Keratinocyte (primary cell): ENCODE measurements around the gene GRAMD1C. TPM values are rescaled to one million over a fixed set of nuclear protein-coding genes. Genes with fewer than 3 reads are reported as not detected.
A peak's percentile ranks its signal among the peaks of the same experiment; 100 is the strongest.

Source experiments
- DNase-seq: peaks from one replicate; pipeline ENCODE4 v3.0.0-alpha.2; 2011; ENCODE audit warnings: low read depth, missing footprints, low spot score
- FAIRE-seq: peaks from 2 replicates; lab custom pipeline; 2011; peaks lifted over from hg19 to GRCh38; lab: Jason Lieb, UNC
- H2AFZ ChIP-seq: 2 replicates; pipeline ENCODE4 v1.6.0; 2012; ENCODE audit warnings: low read length, control low read depth, inconsistent platforms; ENCODE audit not compliant: control insufficient read depth
- H3K27ac ChIP-seq: 2 replicates; pipeline ENCODE4 v1.5.1; 2011; ENCODE audit warnings: low read length; ENCODE audit not compliant: control insufficient read depth, insufficient read depth
- H3K27me3 ChIP-seq: 3 replicates; pipeline ENCODE4 v1.6.0; 2011; ENCODE audit warnings: low read length; ENCODE audit not compliant: control insufficient read depth, insufficient read depth; ENCODE audit errors: extremely low read depth
- H3K36me3 ChIP-seq, 2 experiments: 2 replicates in 1 of 2; 3 replicates in 1 of 2; pipeline ENCODE4 v1.5.1; 2011; ENCODE audit warnings: low read length in 2 of 2, mild to moderate bottlenecking in 1 of 2; ENCODE audit not compliant: control insufficient read depth in 2 of 2, insufficient read depth in 2 of 2; ENCODE audit errors: extremely low read depth in 1 of 2
- H3K4me1 ChIP-seq: 3 replicates; pipeline ENCODE4 v1.5.1; 2011; ENCODE audit warnings: low read length; ENCODE audit not compliant: control insufficient read depth, insufficient read depth; ENCODE audit errors: extremely low read depth
- H3K4me2 ChIP-seq: 3 replicates; pipeline ENCODE4 v1.6.0; 2011; ENCODE audit warnings: low read depth, low read length; ENCODE audit not compliant: control insufficient read depth, insufficient read depth; ENCODE audit errors: extremely low read depth
- H3K4me3 ChIP-seq, 3 experiments: fragments of 200-600 bp in 1 of 3; sonication (generic) in 1 of 3; 2 replicates in 2 of 3; 3 replicates in 1 of 3; pipeline ENCODE4 v1.5.1; 2011 to 2016; ENCODE audit warnings: low read length in 3 of 3, mild to moderate bottlenecking in 3 of 3, control low read depth in 2 of 3, inconsistent platforms in 1 of 3, low read depth in 1 of 3, mixed read lengths in 1 of 3, mixed run types in 1 of 3, moderate library complexity in 1 of 3; ENCODE audit not compliant: control insufficient read depth in 2 of 3, insufficient read depth in 2 of 3; ENCODE audit errors: extremely low read depth in 1 of 3
- H3K79me2 ChIP-seq: 2 replicates; pipeline ENCODE4 v1.6.0; 2012; ENCODE audit warnings: low read length; ENCODE audit not compliant: control insufficient read depth, insufficient read depth
- H3K9ac ChIP-seq: 3 replicates; pipeline ENCODE4 v1.6.0; 2011; ENCODE audit warnings: low read length; ENCODE audit not compliant: control insufficient read depth, insufficient read depth; ENCODE audit errors: extremely low read depth
- H3K9me1 ChIP-seq: 3 replicates; pipeline ENCODE4 v1.6.0; 2011; ENCODE audit warnings: low read length; ENCODE audit not compliant: control insufficient read depth, insufficient read depth; ENCODE audit errors: extremely low read depth
- H3K9me3 ChIP-seq: 2 replicates; pipeline ENCODE4 v1.5.1; 2012; ENCODE audit warnings: low read depth, low read length; ENCODE audit not compliant: control insufficient read depth
- H4K20me1 ChIP-seq: 3 replicates; pipeline ENCODE4 v1.6.0; 2011; ENCODE audit warnings: low read length; ENCODE audit not compliant: control insufficient read depth, insufficient read depth; ENCODE audit errors: extremely low read depth
- EZH2 ChIP-seq: IDR thresholded peaks from one replicate; pipeline ENCODE4 v1.6.1; 2012; ENCODE audit warnings: inconsistent platforms, mild to moderate bottlenecking, low read length, moderate library complexity
- dilution Hi-C: fragments of 300-500 bp; cut with MboI; formaldehyde crosslinking; loops from one replicate; pipeline ENCODE4 v1.7.0; 2020; ENCODE audit warnings: low sequenced_read_pairs; ENCODE audit not compliant: extremely low pct_ligation_motif_present
- polyA plus RNA-seq, 5 experiments: library from polyadenylated mRNA; depleted of rRNA in 3 of 5; stranded (reverse) in 3 of 5; stranded (forward) in 1 of 5; unstranded in 1 of 5; fragments of >200 nt; gene quantifications; 1 replicate in 1 of 5; 2 replicates in 3 of 5; 3 replicates in 1 of 5; pipeline versions ENCODE4 v1.2.1 to v1.2.3, GENCODE V29; 2011 to 2012; ENCODE audit warnings: missing spikeins in 2 of 5, low read depth in 1 of 5, low replicate concordance in 1 of 5
- TF ChIP-seq, protein P1 (sequence below), 3 experiments: IDR thresholded peaks in 1 of 3; conservative IDR thresholded peaks in 1 of 3; optimal IDR thresholded peaks in 1 of 3; 2 replicates in 2 of 3; 3 replicates in 1 of 3; pipeline versions ENCODE3 to v1.5.1; 2011; ENCODE audit warnings: low read length in 3 of 3, mild to moderate bottlenecking in 3 of 3, moderate library complexity in 2 of 3, control low read depth in 1 of 3, inconsistent platforms in 1 of 3; ENCODE audit not compliant: insufficient read depth in 2 of 3; ENCODE audit errors: extremely low read depth in 1 of 3

Gene GRAMD1C
- polyA plus RNA-seq, 1 donor (not counting 4 experiments of a cell fraction or from before 2014, with no cell fraction given), result 2.7 TPM

DNA sequence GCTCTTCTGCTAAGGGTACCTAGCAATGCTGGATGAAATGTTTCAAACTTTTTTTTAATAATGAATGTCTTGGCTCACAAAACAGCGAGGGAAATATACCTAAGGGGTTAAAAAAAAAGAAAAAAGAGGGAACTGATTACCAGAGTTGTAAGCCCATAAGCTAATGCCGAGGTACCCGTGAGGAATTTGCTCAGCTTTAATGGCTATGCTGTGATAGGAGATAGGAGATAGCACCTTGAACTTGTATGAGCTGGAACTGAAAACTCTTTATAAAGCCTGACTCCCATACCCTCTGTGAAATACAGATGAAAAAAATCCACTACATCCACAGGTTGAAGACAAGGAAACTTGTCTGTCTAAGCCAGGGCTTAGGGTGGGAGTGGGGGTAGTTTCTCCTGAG, 13.9 kb downstream of the GRAMD1C start:
- FAIRE-seq (no peak), DNase-seq (no peak)
- H3K4me1 ChIP-seq, result peaks cover 7% of the 10 kb centered on the region
- no peak overlapping the region for H3K4me3 ChIP-seq
- dilution Hi-C loops, result no loop called here
- no peak overlapping the region for H3K4me2 ChIP-seq
- TF ChIP-seq EZH2, result no peak
- TF ChIP-seq, protein P1, sequence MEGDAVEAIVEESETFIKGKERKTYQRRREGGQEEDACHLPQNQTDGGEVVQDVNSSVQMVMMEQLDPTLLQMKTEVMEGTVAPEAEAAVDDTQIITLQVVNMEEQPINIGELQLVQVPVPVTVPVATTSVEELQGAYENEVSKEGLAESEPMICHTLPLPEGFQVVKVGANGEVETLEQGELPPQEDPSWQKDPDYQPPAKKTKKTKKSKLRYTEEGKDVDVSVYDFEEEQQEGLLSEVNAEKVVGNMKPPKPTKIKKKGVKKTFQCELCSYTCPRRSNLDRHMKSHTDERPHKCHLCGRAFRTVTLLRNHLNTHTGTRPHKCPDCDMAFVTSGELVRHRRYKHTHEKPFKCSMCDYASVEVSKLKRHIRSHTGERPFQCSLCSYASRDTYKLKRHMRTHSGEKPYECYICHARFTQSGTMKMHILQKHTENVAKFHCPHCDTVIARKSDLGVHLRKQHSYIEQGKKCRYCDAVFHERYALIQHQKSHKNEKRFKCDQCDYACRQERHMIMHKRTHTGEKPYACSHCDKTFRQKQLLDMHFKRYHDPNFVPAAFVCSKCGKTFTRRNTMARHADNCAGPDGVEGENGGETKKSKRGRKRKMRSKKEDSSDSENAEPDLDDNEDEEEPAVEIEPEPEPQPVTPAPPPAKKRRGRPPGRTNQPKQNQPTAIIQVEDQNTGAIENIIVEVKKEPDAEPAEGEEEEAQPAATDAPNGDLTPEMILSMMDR (optimal IDR thresholded peaks at IDR 0.05 in 1 of 3, IDR thresholded peaks at IDR 0.05 in 1 of 3, conservative IDR thresholded peaks at IDR 0.05 in 1 of 3; ENCODE audit: extremely low read depth in 1 of 3, insufficient read depth in 2 of 3, low read length in 3 of 3), result no peak
- no peaks in the 10 kb centered on the region for H3K27me3 ChIP-seq
- no peaks in the 10 kb centered on the region for H3K9me1 ChIP-seq
- no peak overlapping the region for H3K27ac ChIP-seq
- H3K9ac ChIP-seq, result no peak overlapping the region
- no peak overlapping the region for H2AFZ ChIP-seq
- no peaks in the 10 kb centered on the region for H3K9me3 ChIP-seq
- no peaks in the 10 kb centered on the region for H4K20me1 ChIP-seq
- no peaks in the 10 kb centered on the region for H3K79me2 ChIP-seq
- no peaks in the 10 kb centered on the region for H3K36me3 ChIP-seq

DNA sequence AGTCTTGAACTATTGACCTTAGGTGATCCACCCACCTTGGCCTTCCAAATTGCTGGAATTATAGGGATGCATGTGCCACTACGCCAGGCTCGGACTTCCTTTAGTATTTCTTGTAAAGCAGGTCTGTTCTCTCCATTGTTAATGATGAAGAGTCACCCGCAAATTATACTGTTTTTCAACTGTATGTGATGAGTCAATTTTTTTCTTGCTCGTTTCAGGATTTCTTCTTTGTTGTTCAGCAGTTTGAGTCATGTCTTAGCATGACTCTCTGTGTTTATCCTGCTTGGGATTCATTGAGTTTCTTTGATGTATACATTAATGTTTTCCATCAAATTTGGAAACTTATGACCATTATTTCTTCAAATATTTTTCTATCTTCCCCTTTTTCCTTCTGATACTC, 28.9 kb downstream of the GRAMD1C start:
- DNase-seq, result peak; percentile 44
- H3K9me1 ChIP-seq, result no peaks in the 10 kb centered on the region
- peak overlapping the region; percentile 67 for H3K27ac ChIP-seq
- no peak overlapping the region for H2AFZ ChIP-seq
- no peaks in the 10 kb centered on the region for H3K9me3 ChIP-seq
- TF ChIP-seq EZH2, result no peak
- TF ChIP-seq, protein P1 (optimal IDR thresholded peaks at IDR 0.05 in 1 of 3, IDR thresholded peaks at IDR 0.05 in 1 of 3, conservative IDR thresholded peaks at IDR 0.05 in 1 of 3; ENCODE audit: extremely low read depth in 1 of 3, insufficient read depth in 2 of 3, low read length in 3 of 3), result no peak
- no peaks in the 10 kb centered on the region for H3K36me3 ChIP-seq
- H3K4me2 ChIP-seq, result peak overlapping the region; percentile 43
- H4K20me1 ChIP-seq, result no peaks in the 10 kb centered on the region
- no peaks in the 10 kb centered on the region for H3K79me2 ChIP-seq
- peak; percentile 96 for FAIRE-seq
- H3K4me3 ChIP-seq, result peak overlapping the region in 1 of 3 experiments; percentile 14
- H3K27me3 ChIP-seq, result no peaks in the 10 kb centered on the region
- no peak overlapping the region for H3K9ac ChIP-seq
- H3K4me1 ChIP-seq, result peaks cover 8% of the 10 kb centered on the region
- dilution Hi-C loops, result no loop called here
